Choroid plexus epithelial cell (primary cell): ENCODE measurements around the gene ALDH18A1.

Experiments
- DNase-seq: peaks from one replicate; pipeline ENCODE4 v3.0.0-alpha.2; 2010; ENCODE audit warnings: low read depth
- H3K4me3 ChIP-seq: 2 replicates; pipeline ENCODE4 v1.5.1; 2011; ENCODE audit warnings: low read depth, mild to moderate bottlenecking, control low read depth, low read length, moderate library complexity
- TF ChIP-seq, protein P1 (sequence below): conservative IDR thresholded peaks from 2 replicates; pipeline ENCODE4 v1.5.1; 2011; ENCODE audit warnings: low read depth, mild to moderate bottlenecking, control low read depth, inconsistent platforms, low read length, moderate library complexity

The ALDH18A1 gene

GRCh38 chr10:95605163-95605562 lies 51.3 kb downstream of the ALDH18A1 start:
- no peak overlapping the region for H3K4me3 ChIP-seq
- peak; percentile 9 for DNase-seq
- TF ChIP-seq, protein P1, sequence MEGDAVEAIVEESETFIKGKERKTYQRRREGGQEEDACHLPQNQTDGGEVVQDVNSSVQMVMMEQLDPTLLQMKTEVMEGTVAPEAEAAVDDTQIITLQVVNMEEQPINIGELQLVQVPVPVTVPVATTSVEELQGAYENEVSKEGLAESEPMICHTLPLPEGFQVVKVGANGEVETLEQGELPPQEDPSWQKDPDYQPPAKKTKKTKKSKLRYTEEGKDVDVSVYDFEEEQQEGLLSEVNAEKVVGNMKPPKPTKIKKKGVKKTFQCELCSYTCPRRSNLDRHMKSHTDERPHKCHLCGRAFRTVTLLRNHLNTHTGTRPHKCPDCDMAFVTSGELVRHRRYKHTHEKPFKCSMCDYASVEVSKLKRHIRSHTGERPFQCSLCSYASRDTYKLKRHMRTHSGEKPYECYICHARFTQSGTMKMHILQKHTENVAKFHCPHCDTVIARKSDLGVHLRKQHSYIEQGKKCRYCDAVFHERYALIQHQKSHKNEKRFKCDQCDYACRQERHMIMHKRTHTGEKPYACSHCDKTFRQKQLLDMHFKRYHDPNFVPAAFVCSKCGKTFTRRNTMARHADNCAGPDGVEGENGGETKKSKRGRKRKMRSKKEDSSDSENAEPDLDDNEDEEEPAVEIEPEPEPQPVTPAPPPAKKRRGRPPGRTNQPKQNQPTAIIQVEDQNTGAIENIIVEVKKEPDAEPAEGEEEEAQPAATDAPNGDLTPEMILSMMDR: no peak

GRCh38 chr10:95604630-95605029 lies 51.9 kb downstream of the ALDH18A1 start:
- no peak for DNase-seq
- H3K4me3 ChIP-seq: no peak overlapping the region
- TF ChIP-seq, protein P1: no peak

DNA sequence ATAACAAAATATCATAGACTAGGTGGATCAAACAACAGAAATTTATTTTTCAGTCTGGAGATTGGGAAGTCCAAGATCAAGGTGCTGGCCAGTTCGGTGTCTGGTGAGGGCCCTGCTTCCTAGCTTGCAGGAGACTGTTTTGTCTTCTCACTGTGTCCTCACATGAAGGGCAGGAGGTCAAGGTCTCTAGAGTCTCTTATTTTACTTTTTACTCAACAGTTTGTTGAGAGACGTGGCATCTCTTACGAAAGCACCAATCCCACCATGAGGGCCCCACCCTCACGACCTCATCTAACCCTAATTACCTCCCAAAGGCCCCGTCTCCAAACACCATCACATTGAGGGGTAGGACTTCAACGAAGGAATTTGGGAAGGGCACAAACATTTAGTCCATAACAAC lies 54.1 kb downstream of the ALDH18A1 start:
- DNase-seq: no peak
- H3K4me3 ChIP-seq: no peak overlapping the region
- TF ChIP-seq, protein P1: no peak

DNA sequence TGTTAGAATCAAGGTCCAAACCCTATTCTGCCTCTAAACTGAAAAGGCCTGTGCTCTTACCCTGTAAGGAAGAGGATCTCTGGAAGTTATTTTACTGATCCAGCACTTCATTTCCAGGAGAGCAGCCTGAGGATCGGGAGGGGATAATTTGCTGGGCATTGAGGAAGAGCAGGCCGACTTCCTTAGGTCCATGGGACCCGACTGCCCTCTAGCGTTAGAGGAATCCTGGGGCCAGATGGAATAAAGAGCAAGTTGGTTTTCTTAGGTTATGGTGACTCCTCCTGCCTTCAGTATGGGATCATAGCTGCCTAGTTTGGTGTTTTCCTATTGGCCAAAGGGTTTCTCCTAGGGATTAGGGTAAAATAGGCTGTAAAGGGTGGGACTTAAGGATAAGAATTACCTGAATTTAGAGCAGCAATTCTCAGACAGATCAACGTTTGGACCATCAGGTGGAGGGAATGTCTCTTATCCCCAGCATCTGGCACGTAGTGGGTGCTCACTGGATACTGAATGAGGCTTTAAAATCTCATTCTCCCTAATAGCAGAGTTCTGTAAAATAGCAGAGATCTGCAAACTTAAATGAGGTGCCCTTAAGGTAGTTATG lies 55.3 kb downstream of the ALDH18A1 start:
- TF ChIP-seq, protein P1: peak; percentile 100
- peak; percentile 95 for DNase-seq
- no peak overlapping the region for H3K4me3 ChIP-seq

DNA sequence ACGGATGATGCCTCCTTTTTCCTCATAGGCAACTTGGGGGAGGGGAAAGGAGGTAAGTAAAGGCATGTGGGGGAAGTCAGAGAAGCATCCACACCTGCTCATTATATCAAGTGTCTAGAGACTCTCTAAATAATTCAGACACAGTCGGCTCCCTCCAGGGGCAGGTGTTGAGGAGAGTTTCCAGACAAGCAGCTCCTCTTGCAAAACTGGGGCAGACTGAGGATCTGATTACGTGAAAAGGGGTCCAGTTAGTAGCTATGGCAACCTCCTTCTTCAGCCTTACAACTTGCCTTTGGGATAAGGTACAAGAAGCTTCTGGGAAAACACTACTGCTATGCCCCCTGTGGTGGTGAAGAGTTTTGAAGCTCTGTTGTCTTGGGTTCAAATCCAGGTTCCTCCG lies 56.4 kb downstream of the ALDH18A1 start:
- DNase-seq: no peak
- TF ChIP-seq, protein P1: no peak
- H3K4me3 ChIP-seq: no peak overlapping the region

GRCh38 chr10:95597788-95598187 lies 58.7 kb downstream of the ALDH18A1 start:
- TF ChIP-seq, protein P1: no peak
- DNase-seq: no peak
- no peak overlapping the region for H3K4me3 ChIP-seq

DNA sequence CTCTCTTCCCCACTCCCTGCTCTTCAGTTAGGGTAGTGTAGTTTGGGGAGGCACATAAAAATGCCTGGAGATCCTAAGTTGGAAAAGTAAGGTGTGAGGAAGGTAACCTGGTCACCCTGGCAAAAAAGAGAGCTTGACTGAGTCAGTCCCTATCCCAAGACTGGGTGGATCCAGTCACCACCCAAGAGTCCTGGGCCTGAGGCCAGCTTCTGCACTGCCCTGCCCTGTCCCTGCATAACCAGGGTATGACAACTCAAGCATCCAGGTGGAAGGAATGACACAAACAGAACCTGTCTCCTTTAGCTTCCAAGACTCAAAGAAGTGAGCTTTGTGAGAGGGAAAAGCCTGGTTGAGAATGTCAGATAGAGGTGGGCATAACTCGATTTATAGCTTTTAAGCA lies 68.5 kb downstream of the ALDH18A1 start:
- H3K4me3 ChIP-seq: no peak overlapping the region
- no peak for DNase-seq
- TF ChIP-seq, protein P1: no peak
